ENCODE data around the gene RASAL2. TPM values are rescaled to one million over a fixed set of nuclear protein-coding genes. Genes with fewer than 3 reads are reported as not detected.

The RASAL2 gene
- total RNA-seq, 1 donor, result 0.84 TPM

- no peaks in the 10 kb centered on the region for H3K4me1 ChIP-seq (ENCODE audit: insufficient read depth, low read length)
- no peaks in the 10 kb centered on the region for H3K27me3 ChIP-seq (ENCODE audit: insufficient read depth, low read length)
- H3K4me3 ChIP-seq (ENCODE audit: low read length), result no peak overlapping the region
- H3K9me3 ChIP-seq (ENCODE audit: low read depth, low read length), result no peaks in the 10 kb centered on the region
Observed at GRCh38 chr1:178470411-178470960, 376.6 kb downstream of the RASAL2 start.

- H3K9me3 ChIP-seq (ENCODE audit: low read depth, low read length), result no peaks in the 10 kb centered on the region
Observed at GRCh38 chr1:178472531-178472930, 378.6 kb downstream of the RASAL2 start.

DNA sequence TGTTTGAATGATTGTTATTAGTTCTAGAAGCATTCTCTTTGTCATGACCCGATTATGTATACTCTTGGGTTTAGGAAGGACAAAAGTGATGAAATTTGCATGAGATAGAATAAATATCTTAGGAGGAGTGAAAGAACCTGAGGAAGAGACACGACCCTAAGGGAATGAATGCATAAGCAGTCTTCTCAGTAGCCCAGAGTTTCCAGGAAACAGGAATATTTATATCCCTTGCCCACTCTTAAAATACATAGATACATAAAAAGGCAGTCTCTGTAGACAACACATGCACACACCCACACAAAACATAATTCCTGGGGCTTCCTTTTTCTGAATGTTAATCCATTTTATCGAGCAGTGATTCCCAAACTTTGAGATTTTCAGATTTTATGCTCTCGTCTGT, 383.5 kb downstream of the RASAL2 start:
- no peaks in the 10 kb centered on the region for H3K4me1 ChIP-seq (ENCODE audit: insufficient read depth, low read length)
- H3K9me3 ChIP-seq (ENCODE audit: low read depth, low read length), result no peaks in the 10 kb centered on the region
- H3K27me3 ChIP-seq (ENCODE audit: insufficient read depth, low read length), result no peaks in the 10 kb centered on the region
- no peak overlapping the region for H3K4me3 ChIP-seq (ENCODE audit: low read length)

More at GRCh38 chr1:178472531-178472930, 378.6 kb downstream of the RASAL2 start:
- no peaks in the 10 kb centered on the region for H3K4me1 ChIP-seq (ENCODE audit: insufficient read depth, low read length)
- no peaks in the 10 kb centered on the region for H3K27me3 ChIP-seq (ENCODE audit: insufficient read depth, low read length)
- no peak overlapping the region for H3K4me3 ChIP-seq (ENCODE audit: low read length)

DNA sequence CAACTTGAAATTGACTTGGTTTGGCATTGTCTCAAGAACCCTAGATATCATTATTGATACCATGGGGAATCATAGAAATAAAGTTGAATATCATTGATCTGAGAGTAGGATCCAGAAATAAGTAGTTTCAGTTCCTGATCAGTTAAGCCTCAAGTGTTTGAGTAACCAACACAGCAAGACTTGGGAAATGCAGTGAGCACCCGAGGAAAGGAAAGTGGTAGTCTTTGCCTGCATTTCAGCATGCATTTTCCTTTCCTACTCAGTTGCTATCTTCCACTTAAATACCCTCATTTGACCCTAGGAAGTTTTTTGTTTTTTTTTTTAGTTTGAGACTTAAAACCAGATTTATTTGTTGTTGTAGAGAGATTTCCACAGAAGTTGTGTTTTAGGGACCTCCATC, 383.9 kb downstream of the RASAL2 start:
- no peaks in the 10 kb centered on the region for H3K27me3 ChIP-seq (ENCODE audit: insufficient read depth, low read length)
- no peak overlapping the region for H3K4me3 ChIP-seq (ENCODE audit: low read length)
- no peaks in the 10 kb centered on the region for H3K4me1 ChIP-seq (ENCODE audit: insufficient read depth, low read length)
- no peaks in the 10 kb centered on the region for H3K9me3 ChIP-seq (ENCODE audit: low read depth, low read length)

DNA sequence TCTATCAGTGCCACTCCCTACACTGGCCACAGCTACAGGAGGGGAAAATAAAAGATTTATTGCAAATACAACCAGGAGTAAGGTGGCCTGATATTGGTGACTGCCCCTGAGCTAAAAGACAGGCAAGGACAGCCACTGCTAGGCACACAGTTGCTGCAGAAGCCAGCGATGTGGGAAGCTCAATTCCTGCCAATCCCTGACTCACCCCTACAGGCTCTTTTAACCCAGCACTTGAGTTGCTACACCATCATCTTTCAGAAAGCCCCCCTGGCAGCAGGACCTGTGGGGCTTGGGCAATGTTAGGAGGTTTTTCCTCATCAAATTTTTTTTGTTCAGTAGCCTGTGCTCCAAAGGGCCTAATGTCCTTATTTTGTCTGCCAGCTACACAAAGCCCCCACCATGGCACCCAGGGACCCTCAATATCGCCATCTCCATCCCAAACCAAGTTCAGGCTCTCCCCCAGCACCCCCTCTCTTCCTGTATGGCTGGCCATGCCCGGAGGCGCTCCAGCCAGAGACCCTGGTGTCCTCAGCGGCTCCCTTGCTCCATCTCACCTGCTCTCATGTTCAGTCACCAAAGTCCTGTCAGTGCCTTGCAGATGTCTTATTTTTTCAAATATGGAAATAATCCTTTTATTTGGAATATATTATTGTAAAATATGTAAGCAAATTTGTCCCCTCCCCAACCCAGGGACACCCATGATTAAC, 389.5 kb downstream of the RASAL2 start:
- H3K27me3 ChIP-seq (ENCODE audit: insufficient read depth, low read length), result no peaks in the 10 kb centered on the region
- H3K9me3 ChIP-seq (ENCODE audit: low read depth, low read length), result no peaks in the 10 kb centered on the region
- peaks cover 7% of the 10 kb centered on the region for H3K4me1 ChIP-seq (ENCODE audit: insufficient read depth, low read length)
- H3K4me3 ChIP-seq (ENCODE audit: low read length), result no peak overlapping the region

GRCh38 chr1:178484698-178485225, 390.9 kb downstream of the RASAL2 start:
- Histone ChIP-seq H3K4me3 (ENCODE audit: low read length) (no peak overlapping the region), H3K27me3 (ENCODE audit: insufficient read depth, low read length) (no peaks in the 10 kb centered on the region), H3K9me3 (ENCODE audit: low read depth, low read length) (no peaks in the 10 kb centered on the region), H3K4me1 (ENCODE audit: insufficient read depth, low read length) (peaks cover 7% of the 10 kb centered on the region)

GRCh38 chr1:178485541-178485981, 391.7 kb downstream of the RASAL2 start:
- Histone ChIP-seq H3K4me1 (ENCODE audit: insufficient read depth, low read length) (peaks cover 7% of the 10 kb centered on the region), H3K27me3 (ENCODE audit: insufficient read depth, low read length) (no peaks in the 10 kb centered on the region), H3K4me3 (ENCODE audit: low read length) (no peak overlapping the region), H3K9me3 (ENCODE audit: low read depth, low read length) (no peaks in the 10 kb centered on the region)

DNA sequence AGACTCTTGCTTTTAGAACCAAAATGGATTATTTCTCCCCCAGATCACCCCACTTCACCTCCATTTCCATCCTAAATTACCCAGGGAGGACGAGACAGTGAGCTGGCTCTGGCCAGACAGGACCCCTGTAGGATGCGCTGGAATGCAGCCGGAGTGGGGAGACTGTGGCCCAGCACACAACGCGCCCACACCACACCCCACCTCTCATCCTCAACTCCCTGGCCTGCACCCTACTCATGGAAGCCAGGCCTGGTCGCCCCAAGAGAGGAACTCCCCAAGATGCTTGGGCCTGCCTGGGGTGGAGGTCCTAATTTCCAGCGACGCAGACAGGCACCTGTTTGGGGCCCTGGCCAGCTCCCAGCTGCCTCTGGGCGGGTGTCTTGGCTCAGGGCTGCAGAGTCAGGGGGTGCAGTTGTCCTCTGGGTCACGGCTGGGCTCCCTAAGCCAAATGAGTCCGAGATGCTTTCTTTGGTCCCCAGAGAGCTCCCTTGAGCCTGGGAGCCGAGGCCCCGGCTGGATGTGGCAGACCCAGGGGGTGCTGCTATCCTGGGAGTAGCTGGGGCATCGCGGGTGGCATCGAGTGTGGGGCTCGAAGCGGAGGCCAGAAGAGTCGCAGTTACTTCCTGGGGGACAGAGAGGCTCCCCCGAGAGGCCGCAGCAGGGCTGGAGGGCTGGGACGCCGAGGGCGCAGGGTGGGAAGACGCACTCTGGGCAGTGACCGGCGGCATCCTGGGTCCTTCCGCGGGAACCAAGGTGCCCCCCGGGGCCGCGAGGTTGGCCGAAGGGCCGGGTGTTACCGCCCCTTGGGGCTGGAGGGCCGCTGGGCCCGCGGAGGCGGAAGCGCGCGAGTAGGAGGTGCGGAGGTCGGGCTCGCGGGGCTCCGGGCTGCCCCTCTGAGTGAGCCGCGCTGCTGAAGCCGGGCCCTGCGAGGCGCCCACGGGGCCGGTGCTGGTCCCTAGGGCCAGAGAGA, 392.5 kb downstream of the RASAL2 start:
- no peaks in the 10 kb centered on the region for H3K9me3 ChIP-seq (ENCODE audit: low read depth, low read length)
- H3K27me3 ChIP-seq (ENCODE audit: insufficient read depth, low read length), result no peaks in the 10 kb centered on the region
- no peak overlapping the region for H3K4me3 ChIP-seq (ENCODE audit: low read length)
- peaks cover 7% of the 10 kb centered on the region for H3K4me1 ChIP-seq (ENCODE audit: insufficient read depth, low read length)

GRCh38 chr1:178487070-178487615, 393.2 kb downstream of the RASAL2 start:
- Histone ChIP-seq H3K27me3 (ENCODE audit: insufficient read depth, low read length) (no peaks in the 10 kb centered on the region), H3K9me3 (ENCODE audit: low read depth, low read length) (no peaks in the 10 kb centered on the region), H3K4me1 (ENCODE audit: insufficient read depth, low read length) (peaks cover 7% of the 10 kb centered on the region), H3K4me3 (ENCODE audit: low read length) (no peak overlapping the region)

- Histone ChIP-seq H3K9me3 (ENCODE audit: low read depth, low read length) (no peaks in the 10 kb centered on the region), H3K4me3 (ENCODE audit: low read length) (no peak overlapping the region), H3K4me1 (ENCODE audit: insufficient read depth, low read length) (peaks cover 7% of the 10 kb centered on the region), H3K27me3 (ENCODE audit: insufficient read depth, low read length) (no peaks in the 10 kb centered on the region)
Observed at GRCh38 chr1:178488393-178488792, 394.5 kb downstream of the RASAL2 start.

DNA sequence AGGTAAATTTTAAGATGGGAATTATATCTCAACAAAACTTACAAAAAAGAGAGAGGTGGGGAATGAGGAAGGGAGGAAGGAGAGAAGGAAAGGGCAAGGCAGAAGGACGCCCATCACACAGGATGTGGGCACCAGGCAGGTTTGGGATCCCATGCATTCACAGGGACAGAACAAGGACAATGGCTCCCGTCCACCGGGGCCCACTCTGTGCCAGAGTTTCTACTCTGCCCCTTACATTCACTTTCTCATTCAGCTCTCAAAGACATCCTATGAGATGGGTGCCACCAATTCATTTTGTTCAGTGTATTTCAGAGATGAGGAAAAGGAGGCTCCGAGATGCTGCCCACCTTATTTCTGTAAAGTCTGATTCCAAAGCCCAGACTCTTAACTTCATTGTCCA, 395.5 kb downstream of the RASAL2 start:
- no peak overlapping the region for H3K4me3 ChIP-seq (ENCODE audit: low read length)
- H3K4me1 ChIP-seq (ENCODE audit: insufficient read depth, low read length), result peaks cover 7% of the 10 kb centered on the region
- no peaks in the 10 kb centered on the region for H3K27me3 ChIP-seq (ENCODE audit: insufficient read depth, low read length)
- H3K9me3 ChIP-seq (ENCODE audit: low read depth, low read length), result no peaks in the 10 kb centered on the region

- H3K4me1 ChIP-seq (ENCODE audit: insufficient read depth, low read length), result peaks cover 7% of the 10 kb centered on the region
- H3K9me3 ChIP-seq (ENCODE audit: low read depth, low read length), result no peaks in the 10 kb centered on the region
- no peak overlapping the region for H3K4me3 ChIP-seq (ENCODE audit: low read length)
- no peaks in the 10 kb centered on the region for H3K27me3 ChIP-seq (ENCODE audit: insufficient read depth, low read length)
Observed at GRCh38 chr1:178490136-178490535, 396.2 kb downstream of the RASAL2 start.

DNA sequence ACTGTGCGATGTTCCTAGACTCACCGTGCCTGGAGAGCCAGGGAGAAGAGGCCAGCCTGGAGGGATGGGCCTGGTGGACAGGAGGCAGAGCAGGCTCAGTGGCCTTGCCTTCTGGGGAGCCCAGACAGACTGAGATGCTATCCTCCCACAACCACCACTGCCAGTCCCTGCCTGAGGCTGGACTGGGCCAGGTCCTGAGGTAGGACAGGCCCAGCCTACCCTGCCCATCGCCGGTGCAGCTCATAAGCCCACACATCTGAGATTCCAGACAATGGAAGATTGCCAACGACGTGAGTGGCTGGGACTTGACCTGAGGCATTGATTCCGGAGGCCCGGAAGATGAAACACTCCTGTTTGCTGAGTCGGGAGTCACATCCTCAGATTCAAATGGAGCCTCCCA, 397.1 kb downstream of the RASAL2 start:
- peaks cover 6% of the 10 kb centered on the region for H3K4me1 ChIP-seq (ENCODE audit: insufficient read depth, low read length)
- no peaks in the 10 kb centered on the region for H3K27me3 ChIP-seq (ENCODE audit: insufficient read depth, low read length)
- H3K4me3 ChIP-seq (ENCODE audit: low read length), result no peak overlapping the region
- no peaks in the 10 kb centered on the region for H3K9me3 ChIP-seq (ENCODE audit: low read depth, low read length)

GRCh38 chr1:178491721-178492120, 397.8 kb downstream of the RASAL2 start:
- Histone ChIP-seq H3K9me3 (ENCODE audit: low read depth, low read length) (no peaks in the 10 kb centered on the region), H3K4me3 (ENCODE audit: low read length) (no peak overlapping the region)

GRCh38 chr1:178492341-178492740, 398.4 kb downstream of the RASAL2 start:
- no peaks in the 10 kb centered on the region for H3K4me1 ChIP-seq (ENCODE audit: insufficient read depth, low read length)
- no peak overlapping the region for H3K4me3 ChIP-seq (ENCODE audit: low read length)
- no peaks in the 10 kb centered on the region for H3K9me3 ChIP-seq (ENCODE audit: low read depth, low read length)
- H3K27me3 ChIP-seq (ENCODE audit: insufficient read depth, low read length), result no peaks in the 10 kb centered on the region

More at GRCh38 chr1:178491721-178492120, 397.8 kb downstream of the RASAL2 start:
- no peaks in the 10 kb centered on the region for H3K27me3 ChIP-seq (ENCODE audit: insufficient read depth, low read length)
- H3K4me1 ChIP-seq (ENCODE audit: insufficient read depth, low read length), result no peaks in the 10 kb centered on the region
